ENCODE results near the gene PLAGL1.
"Not testable (repeated sequence)": the region's sequence is repeated elsewhere in the genome, so short reads cannot be mapped to it uniquely, and the experiment has no call there.

PLAGL1 gene

DNA sequence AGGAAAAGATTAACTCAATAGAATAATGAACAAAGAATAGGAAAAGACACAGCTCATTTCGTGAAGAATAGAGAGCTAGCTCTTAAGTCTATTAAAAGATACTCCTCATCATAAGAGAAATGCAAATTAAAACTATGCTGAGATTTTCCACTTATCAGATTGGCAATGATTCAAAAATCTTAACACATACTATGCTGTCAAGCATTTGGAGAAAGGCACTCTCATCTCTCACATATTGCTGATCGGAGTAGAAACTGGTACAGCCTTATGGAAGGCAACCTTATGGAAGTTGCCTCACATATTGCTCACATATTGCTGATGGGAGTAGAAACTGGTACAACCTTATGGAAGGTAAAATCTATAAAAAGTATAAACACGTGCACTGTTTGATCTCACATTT is 21.4 kb upstream of the PLAGL1 start:
- Mint-ChIP-seq H3K36me3 (ENCODE audit: insufficient read depth) (no peaks in the 10 kb centered on the region), H3K9me3 (no peaks in the 10 kb centered on the region), H3K27ac (no peak overlapping the region), H3K27me3 (peaks cover 0 to 6% of the 10 kb centered on the region in 2 donors), H3K4me1 (ENCODE audit: low read depth in 2 of 2) (no peaks in the 10 kb centered on the region), H3K4me3 (no peak overlapping the region)
- ATAC-seq (replicated peaks): no peak
- no peak for DNase-seq

DNA sequence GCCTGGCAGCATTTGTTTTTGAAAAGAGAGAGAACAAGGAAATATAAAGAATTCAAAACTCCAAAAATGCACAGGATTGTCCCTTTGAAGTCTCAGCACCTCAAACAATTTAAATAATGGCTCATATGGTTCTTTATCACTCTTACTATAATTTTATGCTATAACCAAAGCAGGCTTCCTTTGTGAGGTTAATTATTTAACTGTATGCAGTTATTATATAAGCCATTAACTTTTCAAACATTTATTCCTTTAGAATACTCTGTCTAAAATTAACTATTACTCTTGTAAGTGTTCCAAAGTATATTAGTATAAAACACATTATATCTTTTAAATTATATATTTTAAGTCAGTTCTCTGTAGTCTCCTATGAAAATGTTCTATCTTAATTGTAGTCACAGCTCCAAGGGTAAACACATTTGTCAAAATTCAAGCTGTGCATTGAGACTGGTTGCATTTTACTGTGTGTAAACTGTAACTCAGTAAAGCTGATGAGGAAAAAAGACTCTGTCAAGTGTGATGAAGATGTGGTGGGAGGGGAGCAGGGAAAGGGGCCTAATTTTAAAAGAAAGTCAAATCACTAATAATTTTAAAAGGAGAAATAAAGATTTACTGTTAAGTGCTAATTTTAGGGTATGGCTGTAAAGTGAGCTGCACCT is 20.0 kb upstream of the PLAGL1 start:
- DNase-seq (no peak), ATAC-seq (replicated peaks) (no peak)
- Mint-ChIP-seq H3K4me1 (ENCODE audit: low read depth in 2 of 2) (no peaks in the 10 kb centered on the region), H3K4me3 (no peak overlapping the region), H3K9me3 (no peaks in the 10 kb centered on the region), H3K36me3 (ENCODE audit: insufficient read depth) (no peaks in the 10 kb centered on the region), H3K27ac (no peak overlapping the region), H3K27me3 (peaks cover 0 to 5% of the 10 kb centered on the region in 2 donors)

DNA sequence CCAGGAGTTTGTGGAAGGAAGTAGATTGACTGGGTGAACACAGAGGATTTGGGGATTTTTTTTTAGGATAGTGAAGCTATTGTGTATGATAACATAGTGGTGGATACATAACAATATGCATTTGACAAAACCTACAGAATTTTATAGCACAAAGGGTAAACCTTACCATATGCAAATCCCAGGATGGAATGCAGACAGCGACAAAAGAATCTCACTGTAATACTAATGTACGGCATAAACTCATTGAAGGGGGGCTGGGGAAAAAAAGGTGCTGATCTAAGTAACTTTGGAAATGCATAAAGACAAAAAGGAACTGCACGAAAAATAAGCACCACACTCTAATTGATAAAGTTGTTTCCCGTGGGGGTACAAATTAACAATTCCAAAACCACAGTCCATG is 15.2 kb upstream of the PLAGL1 start:
- Mint-ChIP-seq H3K36me3 (ENCODE audit: insufficient read depth) (no peaks in the 10 kb centered on the region), H3K9me3 (no peaks in the 10 kb centered on the region), H3K4me3 (no peak overlapping the region), H3K27me3 (peaks cover 0 to under 1% of the 10 kb centered on the region in 2 donors), H3K4me1 (ENCODE audit: low read depth in 2 of 2) (no peaks in the 10 kb centered on the region), H3K27ac (no peak overlapping the region)
- DNase-seq (no peak), ATAC-seq (replicated peaks) (no peak)

- H3K27me3 Mint-ChIP-seq: peaks cover 9 to 11% of the 10 kb centered on the region in 2 donors
- H3K4me3 Mint-ChIP-seq: no peak overlapping the region
- H3K9me3 Mint-ChIP-seq: no peaks in the 10 kb centered on the region
- no peaks in the 10 kb centered on the region for H3K4me1 Mint-ChIP-seq (ENCODE audit: low read depth in 2 of 2)
- no peak for DNase-seq
- ATAC-seq (replicated peaks): no peak
- no peak overlapping the region for H3K27ac Mint-ChIP-seq
- no peaks in the 10 kb centered on the region for H3K36me3 Mint-ChIP-seq (ENCODE audit: insufficient read depth)
These were observed 11.9 kb upstream of the PLAGL1 start for GRCh38 chr6:144019929-144020328.

GRCh38 chr6:144017166-144018094 is 9.4 kb upstream of the PLAGL1 start:
- Mint-ChIP-seq H3K27me3 (peaks cover 9 to 14% of the 10 kb centered on the region in 2 donors), H3K27ac (no peak overlapping the region), H3K4me1 (ENCODE audit: low read depth in 2 of 2) (peaks cover 0 to 2% of the 10 kb centered on the region in 2 donors), H3K4me3 (no peak overlapping the region), H3K9me3 (no peaks in the 10 kb centered on the region), H3K36me3 (ENCODE audit: insufficient read depth) (no peaks in the 10 kb centered on the region)
- DNase-seq (no peak), ATAC-seq (replicated peaks) (no peak)

- ATAC-seq (replicated peaks): peak; percentile 40
- no peak overlapping the region for H3K4me3 Mint-ChIP-seq
- H3K9me3 Mint-ChIP-seq: no peaks in the 10 kb centered on the region
- H3K27me3 Mint-ChIP-seq: peaks cover 23 to 45% of the 10 kb centered on the region in 2 donors
- DNase-seq: peak; percentile 53 to 57 (median 56)
- H3K36me3 Mint-ChIP-seq (ENCODE audit: insufficient read depth): no peaks in the 10 kb centered on the region
- H3K27ac Mint-ChIP-seq: no peak overlapping the region
- H3K4me1 Mint-ChIP-seq (ENCODE audit: low read depth in 2 of 2): peaks cover 0 to 4% of the 10 kb centered on the region in 2 donors
These were observed 5.4 kb upstream of the PLAGL1 start for GRCh38 chr6:144013486-144013909.

- no peaks in the 10 kb centered on the region for H3K36me3 Mint-ChIP-seq (ENCODE audit: insufficient read depth)
- ATAC-seq (replicated peaks): no peak
- DNase-seq: no peak
- no peak overlapping the region for H3K27ac Mint-ChIP-seq
- no peaks in the 10 kb centered on the region for H3K9me3 Mint-ChIP-seq
- H3K4me3 Mint-ChIP-seq: no peak overlapping the region
- H3K4me1 Mint-ChIP-seq (ENCODE audit: low read depth in 2 of 2): peaks cover 0 to 5% of the 10 kb centered on the region in 2 donors
- H3K27me3 Mint-ChIP-seq: peaks cover 18 to 41% of the 10 kb centered on the region in 2 donors
These were observed 4.5 kb upstream of the PLAGL1 start for GRCh38 chr6:144012534-144012933.

DNA sequence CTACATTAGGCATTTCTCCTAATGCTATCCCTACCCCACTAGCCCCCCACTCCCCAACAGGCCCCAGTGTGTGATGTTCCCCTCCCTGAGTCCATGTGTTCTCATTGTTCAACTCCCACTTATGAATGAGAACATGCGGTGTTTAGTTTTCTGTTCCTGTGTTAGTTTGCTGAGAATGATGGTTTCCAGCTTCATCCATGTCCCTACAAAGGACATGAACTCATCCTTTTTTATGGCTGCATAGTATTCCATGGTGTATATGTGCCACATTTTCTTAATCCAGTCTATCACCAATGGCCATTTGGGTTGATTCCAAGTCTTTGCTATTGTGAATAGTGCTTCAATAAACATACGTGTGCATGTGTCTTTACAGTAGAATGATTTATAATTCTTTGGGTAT is 1.6 kb upstream of the PLAGL1 start:
- not testable (repeated sequence) for H3K27ac Mint-ChIP-seq; H3K4me1 Mint-ChIP-seq (ENCODE audit: low read depth in 2 of 2); H3K9me3 Mint-ChIP-seq; H3K36me3 Mint-ChIP-seq (ENCODE audit: insufficient read depth); ATAC-seq (replicated peaks); DNase-seq
- Mint-ChIP-seq H3K4me3 (peak overlapping the region in 1 of 2 donors; percentile 31), H3K27me3 (peaks cover 21 to 47% of the 10 kb centered on the region in 2 donors)

DNA sequence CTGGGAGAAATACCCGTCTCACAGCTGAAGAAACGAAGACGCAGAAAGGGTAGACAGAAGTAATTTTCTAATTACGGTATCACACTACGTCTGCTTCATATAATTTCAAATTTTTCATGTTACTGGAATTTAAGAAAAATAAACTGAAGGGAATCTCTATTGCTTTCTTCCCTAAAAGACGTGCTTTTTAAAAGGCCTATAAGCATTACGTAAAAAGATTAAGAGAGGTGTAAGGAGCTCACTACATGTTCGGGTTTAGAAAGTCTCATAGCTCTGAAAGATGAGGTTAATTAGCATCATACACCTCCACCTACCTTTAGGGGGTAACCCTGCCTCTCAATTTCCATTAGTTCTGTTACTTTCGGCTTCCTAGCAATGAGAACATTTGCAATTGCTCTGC is 787 bp upstream of the PLAGL1 start:
- H3K27ac Mint-ChIP-seq: no peak overlapping the region

GRCh38 chr6:144007478-144008119 is 460 bp downstream of the PLAGL1 start:
- H3K27me3 Mint-ChIP-seq: peaks cover 21 to 47% of the 10 kb centered on the region in 2 donors
- ATAC-seq (replicated peaks): peak; percentile 19
- H3K4me3 Mint-ChIP-seq: peak overlapping the region; percentile 48 to 52
- no peak for DNase-seq
- no peak overlapping the region for H3K27ac Mint-ChIP-seq
- H3K9me3 Mint-ChIP-seq: no peaks in the 10 kb centered on the region
- peaks cover 2% of the 10 kb centered on the region for H3K36me3 Mint-ChIP-seq (ENCODE audit: insufficient read depth)
- H3K4me1 Mint-ChIP-seq (ENCODE audit: low read depth in 2 of 2): peaks cover 0 to 6% of the 10 kb centered on the region in 2 donors

More for the DNA sequence above, 787 bp upstream of the PLAGL1 start:
- DNase-seq (no peak), ATAC-seq (replicated peaks) (no peak)
- peak overlapping the region; percentile 67 to 69 for H3K4me3 Mint-ChIP-seq
- peaks cover 21 to 47% of the 10 kb centered on the region in 2 donors for H3K27me3 Mint-ChIP-seq
- H3K9me3 Mint-ChIP-seq: no peaks in the 10 kb centered on the region
- H3K36me3 Mint-ChIP-seq (ENCODE audit: insufficient read depth): peaks cover 2% of the 10 kb centered on the region
- H3K4me1 Mint-ChIP-seq (ENCODE audit: low read depth in 2 of 2): peaks cover 0 to 8% of the 10 kb centered on the region in 2 donors

GRCh38 chr6:144006736-144007477 is 1.2 kb downstream of the PLAGL1 start:
- Mint-ChIP-seq H3K4me3 (peak overlapping the region; percentile 47 to 48), H3K27ac (no peak overlapping the region), H3K9me3 (no peaks in the 10 kb centered on the region), H3K36me3 (ENCODE audit: insufficient read depth) (peaks cover 2% of the 10 kb centered on the region), H3K27me3 (peaks cover 18 to 40% of the 10 kb centered on the region in 2 donors), H3K4me1 (ENCODE audit: low read depth in 2 of 2) (peaks cover 0 to 6% of the 10 kb centered on the region in 2 donors)
- no peak for DNase-seq
- no peak for ATAC-seq (replicated peaks)

GRCh38 chr6:143999406-143999805 is 8.7 kb downstream of the PLAGL1 start:
- H3K27ac Mint-ChIP-seq: no peak overlapping the region
- H3K9me3 Mint-ChIP-seq: no peaks in the 10 kb centered on the region
- no peaks in the 10 kb centered on the region for H3K36me3 Mint-ChIP-seq (ENCODE audit: insufficient read depth)
- H3K27me3 Mint-ChIP-seq: peaks cover 0 to 13% of the 10 kb centered on the region in 2 donors
- DNase-seq (no peak), ATAC-seq (replicated peaks) (no peak)
- no peaks in the 10 kb centered on the region for H3K4me1 Mint-ChIP-seq (ENCODE audit: low read depth in 2 of 2)
- no peak overlapping the region for H3K4me3 Mint-ChIP-seq

GRCh38 chr6:143998686-143999085 is 9.4 kb downstream of the PLAGL1 start:
- Mint-ChIP-seq H3K36me3 (ENCODE audit: insufficient read depth) (no peaks in the 10 kb centered on the region), H3K27ac (no peak overlapping the region)
- no peak for ATAC-seq (replicated peaks)

More at GRCh38 chr6:143998686-143999085, 9.4 kb downstream of the PLAGL1 start:
- DNase-seq: no peak
- H3K9me3 Mint-ChIP-seq: no peaks in the 10 kb centered on the region
- no peak overlapping the region for H3K4me3 Mint-ChIP-seq
- H3K4me1 Mint-ChIP-seq (ENCODE audit: low read depth in 2 of 2): no peaks in the 10 kb centered on the region
- peaks cover 0 to 13% of the 10 kb centered on the region in 2 donors for H3K27me3 Mint-ChIP-seq

Measured in effector memory CD8-positive, alpha-beta T cell (primary cell).